ENCODE results near the gene PRSS16. TPM values are rescaled to one million over a fixed set of nuclear protein-coding genes. Genes with fewer than 3 reads are reported as not detected.
"Not testable (repeated sequence)": the region's sequence is repeated elsewhere in the genome, so short reads cannot be mapped to it uniquely, and the experiment has no call there.

The PRSS16 gene
- total and polyA plus RNA-seq, 2 experiments from 2014 or later: 8.7 to 11.8 TPM

GRCh38 chr6:27267003-27267402 is 19.5 kb downstream of the PRSS16 start:
- H3K4me1 ChIP-seq (ENCODE audit: insufficient read depth); H3K9me2 ChIP-seq (ENCODE audit: insufficient read depth); H3K79me2 ChIP-seq (replicated peaks; ENCODE audit: insufficient read depth); H2AFZ ChIP-seq; H3K27ac Mint-ChIP-seq; H3K36me3 ChIP-seq (ENCODE audit: insufficient read depth); DNase-seq (ENCODE audit: low spot score); H3K9me3 Mint-ChIP-seq; H4K20me1 ChIP-seq (replicated peaks; ENCODE audit: insufficient read depth); H3K4me1 Mint-ChIP-seq; H3K4me3 ChIP-seq; ATAC-seq; H3K27ac ChIP-seq (ENCODE audit: low read depth); H3K4me2 ChIP-seq; H3F3A ChIP-seq (replicated peaks; ENCODE audit: low read depth); H3K4me3 Mint-ChIP-seq; H3K36me3 Mint-ChIP-seq (ENCODE audit: low read depth): not testable (repeated sequence)
- H3K27me3 Mint-ChIP-seq (ENCODE audit: insufficient read depth, low read depth, poor library complexity): peaks cover 17% of the 10 kb centered on the region
- peaks cover 54% of the 10 kb centered on the region for H3K27me3 ChIP-seq (ENCODE audit: insufficient read depth)

GRCh38 chr6:27267857-27268434 is 20.4 kb downstream of the PRSS16 start:
- no peaks in the 10 kb centered on the region for H3K36me3 Mint-ChIP-seq (ENCODE audit: low read depth)
- no peaks in the 10 kb centered on the region for H3K9me3 Mint-ChIP-seq
- peak overlapping the region; percentile 74 for H3K4me3 Mint-ChIP-seq
- H3K9me2 ChIP-seq (ENCODE audit: insufficient read depth): no peaks in the 10 kb centered on the region
- H3K27me3 Mint-ChIP-seq (ENCODE audit: insufficient read depth, low read depth, poor library complexity): peaks cover 15% of the 10 kb centered on the region
- peak overlapping the region; percentile 77; the same call in 1 of the 2 replicates for H2AFZ ChIP-seq
- H3K27ac ChIP-seq (ENCODE audit: low read depth): no peak overlapping the region
- peak overlapping the region; percentile 80 for H3K4me2 ChIP-seq
- H3K4me3 ChIP-seq: peak overlapping the region; percentile 58
- H3K27me3 ChIP-seq (ENCODE audit: insufficient read depth): peaks cover 44% of the 10 kb centered on the region
- no peaks in the 10 kb centered on the region for H3F3A ChIP-seq (replicated peaks; ENCODE audit: low read depth)
- no peak overlapping the region for H3K27ac Mint-ChIP-seq
- no peaks in the 10 kb centered on the region for H4K20me1 ChIP-seq (replicated peaks; ENCODE audit: insufficient read depth)
- H3K4me1 ChIP-seq (ENCODE audit: insufficient read depth): peaks cover 4% of the 10 kb centered on the region
- no peaks in the 10 kb centered on the region for H3K36me3 ChIP-seq (ENCODE audit: insufficient read depth)
- peak; percentile 90 for ATAC-seq
- peak; percentile 73 for DNase-seq (ENCODE audit: low spot score)
- no peaks in the 10 kb centered on the region for H3K79me2 ChIP-seq (replicated peaks; ENCODE audit: insufficient read depth)
- H3K4me1 Mint-ChIP-seq: peaks cover 3% of the 10 kb centered on the region; the same call in 1 of the 3 replicates
- no peak for TF ChIP-seq EZH2 (IDR thresholded peaks at IDR 0.05; ENCODE audit: low read depth, unreplicated experiment)
- TF ChIP-seq CTCF (conservative IDR thresholded peaks at IDR 0.05; ENCODE audit: low read depth in 2 of 2): no peak
- TF ChIP-seq ZNF331 (CRISPR knock-in tag; IDR thresholded peaks at IDR 0.05; ENCODE audit: low read depth): no peak
- no peak for TF ChIP-seq CREB1 (CRISPR knock-in tag; IDR thresholded peaks at IDR 0.05; ENCODE audit: low read depth)
- no peak for TF ChIP-seq REST (IDR thresholded peaks at IDR 0.05; ENCODE audit: unreplicated experiment)
- TF ChIP-seq NANOG (IDR thresholded peaks at IDR 0.05; ENCODE audit: borderline replicate concordance): no peak
- no peak for TF ChIP-seq ETS1 (IDR thresholded peaks at IDR 0.05)
- TF ChIP-seq ZNF114 (CRISPR knock-in tag; IDR thresholded peaks at IDR 0.05): no peak
- no peak for TF ChIP-seq ZNF462 (CRISPR knock-in tag; IDR thresholded peaks at IDR 0.05)
